SK-N-SH (cell line): Measurements from ENCODE around the gene SEPTIN12.

Experiments
- EP300 ChIP-seq, 2 experiments: IDR thresholded peaks; 2 replicates each; pipeline versions ENCODE4 v1.4.0 to v1.6.1; 2012; ENCODE audit warnings: borderline replicate concordance in 1 of 2, low read depth in 1 of 2, low read length in 1 of 2
- FOXM1 ChIP-seq: IDR thresholded peaks from 2 replicates; pipeline ENCODE4 v1.4.0; 2012; ENCODE audit warnings: low read depth, mild to moderate bottlenecking
- POLR2AphosphoS5 ChIP-seq: IDR thresholded peaks from 2 replicates; pipeline ENCODE4 v1.6.1; 2012; ENCODE audit warnings: low read depth, low read length
- RCOR1 ChIP-seq: fragments of 150-350 bp; IDR thresholded peaks from 2 replicates; pipeline ENCODE4 v1.6.1; 2017; ENCODE audit warnings: antibody characterized with exemption, low read length
- TAF1 ChIP-seq: IDR thresholded peaks from 2 replicates; pipeline ENCODE4 v1.6.1; 2012; ENCODE audit warnings: low read depth, mild to moderate bottlenecking, low read length, moderate library complexity, borderline replicate concordance
- YY1 ChIP-seq: IDR thresholded peaks from 2 replicates; pipeline ENCODE4 v1.4.0; 2012; ENCODE audit warnings: low read depth, mild to moderate bottlenecking
- ZBTB33 ChIP-seq: IDR thresholded peaks from 2 replicates; pipeline ENCODE4 v1.4.0; 2012; ENCODE audit warnings: low read depth, borderline replicate concordance
- TF ChIP-seq, protein P1 (sequence below): fragments of 200-600 bp; sonication (generic); IDR thresholded peaks from 2 replicates; pipeline ENCODE4 v1.6.1; 2017; ENCODE audit warnings: antibody characterized with exemption, mild to moderate bottlenecking, moderate library complexity

GRCh38 chr16:4814046-4814445 is 25.9 kb upstream of the SEPTIN12 start:
- TF ChIP-seq, protein P1, sequence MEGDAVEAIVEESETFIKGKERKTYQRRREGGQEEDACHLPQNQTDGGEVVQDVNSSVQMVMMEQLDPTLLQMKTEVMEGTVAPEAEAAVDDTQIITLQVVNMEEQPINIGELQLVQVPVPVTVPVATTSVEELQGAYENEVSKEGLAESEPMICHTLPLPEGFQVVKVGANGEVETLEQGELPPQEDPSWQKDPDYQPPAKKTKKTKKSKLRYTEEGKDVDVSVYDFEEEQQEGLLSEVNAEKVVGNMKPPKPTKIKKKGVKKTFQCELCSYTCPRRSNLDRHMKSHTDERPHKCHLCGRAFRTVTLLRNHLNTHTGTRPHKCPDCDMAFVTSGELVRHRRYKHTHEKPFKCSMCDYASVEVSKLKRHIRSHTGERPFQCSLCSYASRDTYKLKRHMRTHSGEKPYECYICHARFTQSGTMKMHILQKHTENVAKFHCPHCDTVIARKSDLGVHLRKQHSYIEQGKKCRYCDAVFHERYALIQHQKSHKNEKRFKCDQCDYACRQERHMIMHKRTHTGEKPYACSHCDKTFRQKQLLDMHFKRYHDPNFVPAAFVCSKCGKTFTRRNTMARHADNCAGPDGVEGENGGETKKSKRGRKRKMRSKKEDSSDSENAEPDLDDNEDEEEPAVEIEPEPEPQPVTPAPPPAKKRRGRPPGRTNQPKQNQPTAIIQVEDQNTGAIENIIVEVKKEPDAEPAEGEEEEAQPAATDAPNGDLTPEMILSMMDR, result no peak
- no peak for TF ChIP-seq RCOR1
- no peak for TF ChIP-seq YY1
- TF ChIP-seq ZBTB33, result no peak
- TF ChIP-seq EP300 (IDR thresholded peaks at IDR 0.05; ENCODE audit: borderline replicate concordance in 1 of 2, low read depth in 1 of 2, low read length in 1 of 2), result no peak
- no peak for TF ChIP-seq TAF1
- TF ChIP-seq POLR2AphosphoS5, result no peak
- no peak for TF ChIP-seq FOXM1
